Measurements from ENCODE around the gene ACTRT3. TPM values are rescaled to one million over a fixed set of nuclear protein-coding genes. Genes with fewer than 3 reads are reported as not detected.

The ACTRT3 gene
- total RNA-seq, 1 donor from 2014 or later, result 1.7 TPM

- TF ChIP-seq POLR2AphosphoS5 (IDR thresholded peaks at IDR 0.05; ENCODE audit: insufficient read depth in 1 of 2, low read depth in 1 of 2) (no peak), POLR2A (IDR thresholded peaks at IDR 0.05) (no peak)
- TF ChIP-seq, protein P1, sequence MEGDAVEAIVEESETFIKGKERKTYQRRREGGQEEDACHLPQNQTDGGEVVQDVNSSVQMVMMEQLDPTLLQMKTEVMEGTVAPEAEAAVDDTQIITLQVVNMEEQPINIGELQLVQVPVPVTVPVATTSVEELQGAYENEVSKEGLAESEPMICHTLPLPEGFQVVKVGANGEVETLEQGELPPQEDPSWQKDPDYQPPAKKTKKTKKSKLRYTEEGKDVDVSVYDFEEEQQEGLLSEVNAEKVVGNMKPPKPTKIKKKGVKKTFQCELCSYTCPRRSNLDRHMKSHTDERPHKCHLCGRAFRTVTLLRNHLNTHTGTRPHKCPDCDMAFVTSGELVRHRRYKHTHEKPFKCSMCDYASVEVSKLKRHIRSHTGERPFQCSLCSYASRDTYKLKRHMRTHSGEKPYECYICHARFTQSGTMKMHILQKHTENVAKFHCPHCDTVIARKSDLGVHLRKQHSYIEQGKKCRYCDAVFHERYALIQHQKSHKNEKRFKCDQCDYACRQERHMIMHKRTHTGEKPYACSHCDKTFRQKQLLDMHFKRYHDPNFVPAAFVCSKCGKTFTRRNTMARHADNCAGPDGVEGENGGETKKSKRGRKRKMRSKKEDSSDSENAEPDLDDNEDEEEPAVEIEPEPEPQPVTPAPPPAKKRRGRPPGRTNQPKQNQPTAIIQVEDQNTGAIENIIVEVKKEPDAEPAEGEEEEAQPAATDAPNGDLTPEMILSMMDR (IDR thresholded peaks at IDR 0.05), result no peak
- no peaks in the 10 kb centered on the region for H3K27me3 ChIP-seq
- no peak overlapping the region for H3K4me3 ChIP-seq
- no peak for DNase-seq (ENCODE audit: extremely low spot score in 2 of 2)
- H3K9me3 ChIP-seq, result no peaks in the 10 kb centered on the region
- intact Hi-C loops (cut with DNase I), result no loop called here
- no peaks in the 10 kb centered on the region for H3K4me1 ChIP-seq
- H3K36me3 ChIP-seq, result peaks cover 0 to 23% of the 10 kb centered on the region in 2 donors
- no peak overlapping the region for H3K27ac ChIP-seq
These were observed 23.0 kb upstream of the ACTRT3 start for GRCh38 chr3:169792359-169792758.

DNA sequence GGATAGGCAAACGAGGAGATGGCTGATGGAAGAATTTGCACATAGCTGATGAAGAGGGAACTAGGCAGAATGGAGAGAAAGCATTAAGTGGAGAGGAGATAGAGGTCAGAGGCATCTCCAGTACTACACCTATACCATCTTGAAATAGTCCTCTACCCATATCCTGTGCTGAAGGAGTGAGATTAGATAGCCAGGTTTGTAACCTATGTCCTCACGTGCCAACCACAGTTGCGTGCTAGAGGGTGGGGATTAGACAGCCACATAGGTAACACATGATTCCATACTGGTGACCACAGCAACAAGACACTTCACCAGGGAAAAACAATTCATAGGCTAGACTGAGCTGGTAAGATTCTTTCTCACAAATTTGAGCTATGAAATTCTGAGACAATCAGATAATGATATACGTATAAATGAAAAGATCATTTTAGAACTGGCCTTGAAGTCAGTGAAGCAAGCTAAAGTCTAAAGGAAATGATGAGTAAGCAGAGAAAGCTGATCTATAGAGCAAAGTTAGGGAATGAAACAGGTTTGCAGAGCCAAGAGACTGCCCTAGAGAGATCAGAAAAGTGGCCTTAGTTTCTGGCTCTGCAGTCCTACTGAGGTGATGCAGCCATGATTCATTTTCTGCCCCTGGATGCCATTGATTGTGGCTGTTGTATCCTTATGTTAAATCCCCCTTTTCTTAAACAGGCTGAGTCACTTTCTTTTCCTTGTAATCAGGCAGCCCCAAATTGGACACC is 21.5 kb upstream of the ACTRT3 start:
- Histone ChIP-seq H3K27me3 (no peaks in the 10 kb centered on the region), H3K36me3 (peaks cover 0 to 36% of the 10 kb centered on the region in 2 donors), H3K4me3 (no peak overlapping the region), H3K27ac (no peak overlapping the region), H3K4me1 (no peaks in the 10 kb centered on the region), H3K9me3 (no peaks in the 10 kb centered on the region)
- intact Hi-C loops (cut with DNase I), result no loop called here
- TF ChIP-seq POLR2A (IDR thresholded peaks at IDR 0.05) (no peak), POLR2AphosphoS5 (IDR thresholded peaks at IDR 0.05; ENCODE audit: insufficient read depth in 1 of 2, low read depth in 1 of 2) (no peak)
- TF ChIP-seq, protein P1 (IDR thresholded peaks at IDR 0.05), result no peak
- DNase-seq (ENCODE audit: extremely low spot score in 2 of 2), result no peak

DNA sequence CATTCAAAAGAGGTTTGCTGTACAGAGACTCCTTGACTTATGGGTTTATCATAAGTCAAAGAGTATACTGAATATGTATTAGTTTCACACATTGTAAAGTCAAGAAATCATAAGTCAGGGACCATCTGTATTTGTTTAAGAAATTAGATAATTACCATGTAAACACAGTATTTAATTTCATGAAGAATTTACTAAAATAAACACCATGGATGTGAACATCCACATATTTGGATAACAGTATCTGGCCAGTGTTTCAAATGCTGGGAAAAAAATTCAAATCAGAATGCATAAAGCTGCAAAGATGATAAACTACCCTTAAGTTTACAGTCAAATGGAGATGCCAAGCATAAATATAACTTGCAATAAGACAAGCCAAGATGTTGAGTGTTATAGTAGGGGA is 20.9 kb upstream of the ACTRT3 start:
- Histone ChIP-seq H3K27me3 (no peaks in the 10 kb centered on the region), H3K27ac (no peak overlapping the region), H3K36me3 (peaks cover 0 to 42% of the 10 kb centered on the region in 2 donors), H3K9me3 (no peaks in the 10 kb centered on the region), H3K4me3 (no peak overlapping the region), H3K4me1 (no peaks in the 10 kb centered on the region)
- no peak for TF ChIP-seq POLR2AphosphoS5 (IDR thresholded peaks at IDR 0.05; ENCODE audit: insufficient read depth in 1 of 2, low read depth in 1 of 2)
- TF ChIP-seq POLR2A (IDR thresholded peaks at IDR 0.05), result no peak
- TF ChIP-seq, protein P1 (IDR thresholded peaks at IDR 0.05), result no peak
- no peak for DNase-seq (ENCODE audit: extremely low spot score in 2 of 2)
- intact Hi-C loops (cut with DNase I), result no loop called here

GRCh38 chr3:169787791-169788190 is 18.4 kb upstream of the ACTRT3 start:
- Histone ChIP-seq H3K9me3 (no peaks in the 10 kb centered on the region), H3K36me3 (peaks cover 0 to 51% of the 10 kb centered on the region in 2 donors), H3K4me1 (no peaks in the 10 kb centered on the region), H3K4me3 (no peak overlapping the region), H3K27ac (no peak overlapping the region), H3K27me3 (no peaks in the 10 kb centered on the region)
- DNase-seq (ENCODE audit: extremely low spot score in 2 of 2), result no peak
- TF ChIP-seq, protein P1 (IDR thresholded peaks at IDR 0.05), result no peak
- TF ChIP-seq POLR2A (IDR thresholded peaks at IDR 0.05) (no peak), POLR2AphosphoS5 (IDR thresholded peaks at IDR 0.05; ENCODE audit: insufficient read depth in 1 of 2, low read depth in 1 of 2) (no peak)
- intact Hi-C loops (cut with DNase I), result no loop called here

DNA sequence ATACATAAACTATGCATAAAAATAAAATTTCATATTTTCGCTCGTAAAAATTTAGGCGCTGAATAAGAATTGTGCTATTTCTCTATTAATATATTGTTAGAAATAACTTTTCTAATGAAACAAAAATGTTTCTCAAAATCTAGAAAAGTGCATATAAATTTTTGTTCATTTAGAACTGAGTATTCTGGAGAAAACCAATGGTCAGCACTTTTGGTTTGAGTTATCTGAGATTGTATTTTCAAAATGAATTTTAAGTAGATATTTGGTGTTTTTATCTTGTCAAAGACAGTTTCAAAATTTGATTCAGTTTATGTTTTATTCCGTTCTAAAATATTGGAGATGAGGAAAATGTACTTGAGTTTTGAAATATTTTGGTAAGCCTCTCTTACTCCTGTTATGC is 17.8 kb upstream of the ACTRT3 start:
- TF ChIP-seq POLR2AphosphoS5 (IDR thresholded peaks at IDR 0.05; ENCODE audit: insufficient read depth in 1 of 2, low read depth in 1 of 2) (no peak), POLR2A (IDR thresholded peaks at IDR 0.05) (no peak)
- TF ChIP-seq, protein P1 (IDR thresholded peaks at IDR 0.05), result no peak
- H3K27ac ChIP-seq, result no peak overlapping the region
- intact Hi-C loops (cut with DNase I), result no loop called here
- no peak overlapping the region for H3K4me3 ChIP-seq
- no peaks in the 10 kb centered on the region for H3K9me3 ChIP-seq
- H3K27me3 ChIP-seq, result no peaks in the 10 kb centered on the region
- H3K36me3 ChIP-seq, result peaks cover 0 to 51% of the 10 kb centered on the region in 2 donors
- DNase-seq (ENCODE audit: extremely low spot score in 2 of 2), result no peak
- no peaks in the 10 kb centered on the region for H3K4me1 ChIP-seq
